Esophagus muscularis mucosa (tissue), 4 donors: ENCODE data around the gene POMT2. TPM values are rescaled to one million over a fixed set of nuclear protein-coding genes. Genes with fewer than 3 reads are reported as not detected.

Experiments used
- DNase-seq: peaks from one replicate; pipeline ENCODE4 v3.0.0-alpha.2; 2017; ENCODE audit errors: extremely low spot score
- H3K27ac ChIP-seq, 4 donors: fragments of 200-600 bp; sonication (generic); replicated peaks in 1 of 4; 1 replicate in 3 of 4; 2 replicates in 1 of 4; pipeline ENCODE4 v1.5.1; 2016 to 2019; ENCODE audit warnings: mild to moderate bottlenecking in 1 of 4
- H3K27me3 ChIP-seq, 4 donors: fragments of 200-600 bp; sonication (generic); one replicate each; pipeline versions ENCODE4 v1.5.1 to v1.6.0; 2016 to 2019
- H3K36me3 ChIP-seq, 4 donors: fragments of 200-600 bp; sonication (generic); one replicate each; pipeline ENCODE4 v1.5.1; 2016 to 2019
- H3K4me1 ChIP-seq, 4 donors: fragments of 200-600 bp; sonication (generic); one replicate each; pipeline ENCODE4 v1.5.1; 2016 to 2019
- H3K4me3 ChIP-seq, 4 donors: fragments of 200-600 bp; sonication (generic); 1 replicate in 2 of 4; 2 replicates in 2 of 4; pipeline ENCODE4 v1.5.1; 2016 to 2019; ENCODE audit warnings: mild to moderate bottlenecking in 4 of 4, moderate library complexity in 1 of 4
- H3K9me3 ChIP-seq, 4 donors: fragments of 200-600 bp; sonication (generic); 1 replicate in 3 of 4; 2 replicates in 1 of 4; pipeline ENCODE4 v1.5.1; 2016 to 2019
- CTCF ChIP-seq, 3 experiments: fragments of 200-600 bp in 2 of 3; fragments of 450-650 bp in 1 of 3; sonication (generic) in 2 of 3; IDR thresholded peaks; one replicate each; pipeline ENCODE4 v1.5.1; 2017 to 2019; ENCODE audit warnings: antibody characterized with exemption in 3 of 3, mild to moderate bottlenecking in 2 of 3, moderate library complexity in 1 of 3
- EP300 ChIP-seq: sonication (generic); formaldehyde crosslinking; IDR thresholded peaks from one replicate; pipeline ENCODE4 v1.6.1; 2017; ENCODE audit warnings: antibody characterized with exemption
- POLR2A ChIP-seq: fragments of 450-650 bp; IDR thresholded peaks from one replicate; pipeline ENCODE4 v1.6.1; 2017; ENCODE audit warnings: antibody characterized with exemption, moderate library complexity, mild to moderate bottlenecking, low read depth
- POLR2AphosphoS5 ChIP-seq, 2 donors: sonication (generic); formaldehyde crosslinking; IDR thresholded peaks; one replicate each; pipeline ENCODE4 v1.6.1; 2017; ENCODE audit warnings: antibody characterized with exemption in 2 of 2
- WGBS: methylation state at CpG from one replicate; pipeline ENCODE4 v1.1.5; 2018; 5-methylcytosine and 5-hydroxymethylcytosine counted together
- intact Hi-C: fragments of 100-400 bp; cut with DNase I; formaldehyde crosslinking; loops from one replicate; pipeline ENCODE4 v1.15.1; 2023
- total RNA-seq, 4 donors: library from RNA; depleted of rRNA; stranded (reverse); fragments of >200 nt; gene quantifications; one replicate each; pipeline versions ENCODE4 v1.1.0 to v1.2.1, GENCODE V29; 2016

Gene POMT2
- total RNA-seq, 4 donors from 2014 or later = 13.3 to 29.2 (median 14.5) TPM

GRCh38 chr14:77268989-77269600 is 51.6 kb downstream of the POMT2 start:
- TF ChIP-seq POLR2A = no peak
- TF ChIP-seq EP300 = no peak
- TF ChIP-seq CTCF (IDR thresholded peaks at IDR 0.05) = no peak
- TF ChIP-seq POLR2AphosphoS5 (IDR thresholded peaks at IDR 0.05) = no peak
- Histone ChIP-seq H3K9me3 (peaks cover 0 to 17% (median 13%) of the 10 kb centered on the region in 4 donors), H3K4me1 (peaks cover 0 to 13% (median 9%) of the 10 kb centered on the region in 4 donors), H3K27ac (no peak overlapping the region), H3K36me3 (no peaks in the 10 kb centered on the region), H3K4me3 (no peak overlapping the region), H3K27me3 (peaks cover 0 to 80% (median 11%) of the 10 kb centered on the region in 4 donors)
- no peak for DNase-seq
- intact Hi-C loops = no loop called here
- 19% methylated on average over 2 of the region's 8 CpGs for WGBS

GRCh38 chr14:77267937-77268699 is 52.6 kb downstream of the POMT2 start:
- Histone ChIP-seq H3K4me3 (no peak overlapping the region), H3K4me1 (peaks cover 0 to 13% (median 9%) of the 10 kb centered on the region in 4 donors), H3K27me3 (peaks cover 0 to 74% (median 11%) of the 10 kb centered on the region in 4 donors), H3K9me3 (peaks cover 0 to 14% (median 12%) of the 10 kb centered on the region in 4 donors), H3K27ac (no peak overlapping the region), H3K36me3 (no peaks in the 10 kb centered on the region)
- no peak for TF ChIP-seq POLR2A
- no peak for TF ChIP-seq EP300
- TF ChIP-seq CTCF (IDR thresholded peaks at IDR 0.05) = no peak
- TF ChIP-seq POLR2AphosphoS5 (IDR thresholded peaks at IDR 0.05) = no peak
- intact Hi-C loops = no loop called here
- no peak for DNase-seq
- WGBS = 88% methylated on average over 5 of the region's 5 CpGs

- DNase-seq = no peak
- H3K9me3 ChIP-seq = peaks cover 0 to 14% (median 12%) of the 10 kb centered on the region in 4 donors
- TF ChIP-seq POLR2A (no peak), POLR2AphosphoS5 (IDR thresholded peaks at IDR 0.05) (no peak)
- H3K27ac ChIP-seq = no peak overlapping the region
- intact Hi-C loops = no loop called here
- no peaks in the 10 kb centered on the region for H3K36me3 ChIP-seq
- no peak overlapping the region for H3K4me3 ChIP-seq
- 96% methylated on average over 4 of the region's 8 CpGs for WGBS
- H3K4me1 ChIP-seq = peaks cover 0 to 12% (median 9%) of the 10 kb centered on the region in 4 donors
- H3K27me3 ChIP-seq = peaks cover 0 to 56% (median 11%) of the 10 kb centered on the region in 4 donors
These were observed 54.3 kb downstream of the POMT2 start for GRCh38 chr14:77266336-77266735.

- TF ChIP-seq POLR2A (no peak), CTCF (IDR thresholded peaks at IDR 0.05) (no peak), EP300 (no peak), POLR2AphosphoS5 (IDR thresholded peaks at IDR 0.05) (no peak)
- H3K4me3 ChIP-seq = no peak overlapping the region
- peaks cover 0 to 14% (median 12%) of the 10 kb centered on the region in 4 donors for H3K9me3 ChIP-seq
- H3K36me3 ChIP-seq = no peaks in the 10 kb centered on the region
- peaks cover 0 to 6% (median 4%) of the 10 kb centered on the region in 4 donors for H3K4me1 ChIP-seq
- no peak for DNase-seq
- 75% methylated on average over 11 of the region's 16 CpGs for WGBS
- no peak overlapping the region for H3K27ac ChIP-seq
- peaks cover 0 to 51% (median 6%) of the 10 kb centered on the region in 4 donors for H3K27me3 ChIP-seq
- intact Hi-C loops = no loop called here
These were observed 54.9 kb downstream of the POMT2 start for GRCh38 chr14:77265561-77266335.

GRCh38 chr14:77265187-77265515 is 55.5 kb downstream of the POMT2 start:
- intact Hi-C loops = no loop called here
- no peak for DNase-seq
- H3K4me3 ChIP-seq = no peak overlapping the region
- WGBS = 67% methylated on average over 1 of the region's 2 CpGs
- no peaks in the 10 kb centered on the region for H3K4me1 ChIP-seq
- H3K36me3 ChIP-seq = no peaks in the 10 kb centered on the region
- peaks cover 0 to 14% (median 12%) of the 10 kb centered on the region in 4 donors for H3K9me3 ChIP-seq
- H3K27ac ChIP-seq = no peak overlapping the region
- H3K27me3 ChIP-seq = peaks cover 0 to 51% (median 3%) of the 10 kb centered on the region in 4 donors
- TF ChIP-seq EP300 (no peak), CTCF (IDR thresholded peaks at IDR 0.05) (no peak), POLR2AphosphoS5 (IDR thresholded peaks at IDR 0.05) (no peak), POLR2A (no peak)
